ENCODE data around the gene PEX26. TPM values are rescaled to one million over a fixed set of nuclear protein-coding genes. Genes with fewer than 3 reads are reported as not detected.
"Not testable (repeated sequence)": the region's sequence is repeated elsewhere in the genome, so short reads cannot be mapped to it uniquely, and the experiment has no call there.

PEX26 gene
- total RNA-seq, 1 donor from 2014 or later = 44.9 TPM

DNA sequence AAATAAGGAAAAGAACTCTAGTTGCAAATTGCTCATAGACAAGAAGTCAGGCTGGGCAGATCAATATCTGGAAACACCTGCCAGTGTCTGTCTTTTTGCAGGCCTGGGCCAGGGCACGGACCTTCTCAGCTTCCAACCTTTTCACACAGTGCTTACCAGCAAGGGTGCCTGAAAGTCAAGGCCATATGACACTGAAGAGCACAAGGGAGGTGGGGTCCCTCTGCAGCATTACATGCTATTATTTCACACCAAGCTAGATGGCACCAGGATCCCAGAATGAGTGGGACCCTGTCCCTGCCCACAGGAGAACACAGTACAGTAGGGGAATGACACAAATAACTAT, 5.9 kb upstream of the PEX26 start:
- DNase-seq (ENCODE audit: low read depth, low spot score) = no peak
- Mint-ChIP-seq H3K27ac (ENCODE audit: unreplicated experiment) (no peak overlapping the region), H3K36me3 (ENCODE audit: low read depth) (no peaks in the 10 kb centered on the region), H3K4me1 (peaks cover 26% of the 10 kb centered on the region), H3K4me3 (peak overlapping the region; percentile 34), H3K27me3 (ENCODE audit: low read depth) (peaks cover 7% of the 10 kb centered on the region), H3K9me3 (no peaks in the 10 kb centered on the region)
- TF ChIP-seq, protein P1, sequence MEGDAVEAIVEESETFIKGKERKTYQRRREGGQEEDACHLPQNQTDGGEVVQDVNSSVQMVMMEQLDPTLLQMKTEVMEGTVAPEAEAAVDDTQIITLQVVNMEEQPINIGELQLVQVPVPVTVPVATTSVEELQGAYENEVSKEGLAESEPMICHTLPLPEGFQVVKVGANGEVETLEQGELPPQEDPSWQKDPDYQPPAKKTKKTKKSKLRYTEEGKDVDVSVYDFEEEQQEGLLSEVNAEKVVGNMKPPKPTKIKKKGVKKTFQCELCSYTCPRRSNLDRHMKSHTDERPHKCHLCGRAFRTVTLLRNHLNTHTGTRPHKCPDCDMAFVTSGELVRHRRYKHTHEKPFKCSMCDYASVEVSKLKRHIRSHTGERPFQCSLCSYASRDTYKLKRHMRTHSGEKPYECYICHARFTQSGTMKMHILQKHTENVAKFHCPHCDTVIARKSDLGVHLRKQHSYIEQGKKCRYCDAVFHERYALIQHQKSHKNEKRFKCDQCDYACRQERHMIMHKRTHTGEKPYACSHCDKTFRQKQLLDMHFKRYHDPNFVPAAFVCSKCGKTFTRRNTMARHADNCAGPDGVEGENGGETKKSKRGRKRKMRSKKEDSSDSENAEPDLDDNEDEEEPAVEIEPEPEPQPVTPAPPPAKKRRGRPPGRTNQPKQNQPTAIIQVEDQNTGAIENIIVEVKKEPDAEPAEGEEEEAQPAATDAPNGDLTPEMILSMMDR (conservative IDR thresholded peaks at IDR 0.05) = no peak

DNA sequence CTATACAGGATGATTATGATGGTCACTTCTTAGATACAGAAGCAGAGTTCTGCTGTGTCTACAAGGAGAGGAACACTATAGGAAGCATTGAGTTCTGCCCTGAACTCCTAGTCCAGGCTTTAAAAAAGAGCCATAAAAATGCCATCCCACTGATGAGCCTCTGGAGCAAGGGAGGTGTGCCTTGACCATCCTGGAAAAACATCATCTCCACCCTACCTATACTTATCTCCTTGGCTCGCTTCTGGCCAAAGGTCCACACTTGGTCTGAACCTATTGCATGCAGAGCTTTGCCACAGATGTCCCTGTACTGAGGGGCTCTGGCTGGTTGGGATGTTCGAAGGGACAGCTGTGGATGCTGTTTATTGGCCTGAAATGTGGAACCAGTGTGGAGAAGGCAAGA, 4.3 kb upstream of the PEX26 start:
- Mint-ChIP-seq H3K36me3 (ENCODE audit: low read depth) (no peaks in the 10 kb centered on the region), H3K4me3 (no peak overlapping the region), H3K27me3 (ENCODE audit: low read depth) (no peaks in the 10 kb centered on the region), H3K27ac (ENCODE audit: unreplicated experiment) (no peak overlapping the region), H3K9me3 (no peaks in the 10 kb centered on the region), H3K4me1 (peaks cover 22% of the 10 kb centered on the region)
- TF ChIP-seq, protein P1 (conservative IDR thresholded peaks at IDR 0.05) = no peak
- no peak for DNase-seq (ENCODE audit: low read depth, low spot score)

DNA sequence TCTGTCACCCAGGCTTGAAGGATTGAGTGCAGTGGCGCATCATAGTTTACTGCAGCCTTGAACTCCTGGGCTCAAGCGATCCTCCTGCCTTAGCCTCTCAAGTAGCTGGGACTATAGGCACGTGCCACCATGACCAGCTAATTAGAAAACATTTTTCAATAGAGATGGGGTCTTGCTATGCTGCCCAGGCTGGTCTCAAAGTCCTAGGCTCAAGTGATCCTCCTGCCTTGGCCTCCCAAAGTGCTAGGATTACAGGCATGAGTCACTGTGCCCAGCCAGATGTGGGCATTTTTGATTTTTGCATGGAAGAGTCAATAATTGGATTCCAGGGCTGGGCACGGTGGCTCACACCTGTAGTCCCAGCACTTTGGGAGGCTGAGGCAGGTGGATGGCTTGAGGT, 3.9 kb upstream of the PEX26 start:
- H3K36me3 Mint-ChIP-seq (ENCODE audit: low read depth); DNase-seq (ENCODE audit: low read depth, low spot score); H3K27ac Mint-ChIP-seq (ENCODE audit: unreplicated experiment); H3K27me3 Mint-ChIP-seq (ENCODE audit: low read depth); H3K9me3 Mint-ChIP-seq; H3K4me3 Mint-ChIP-seq: not testable (repeated sequence)
- H3K4me1 Mint-ChIP-seq = peaks cover 23% of the 10 kb centered on the region

DNA sequence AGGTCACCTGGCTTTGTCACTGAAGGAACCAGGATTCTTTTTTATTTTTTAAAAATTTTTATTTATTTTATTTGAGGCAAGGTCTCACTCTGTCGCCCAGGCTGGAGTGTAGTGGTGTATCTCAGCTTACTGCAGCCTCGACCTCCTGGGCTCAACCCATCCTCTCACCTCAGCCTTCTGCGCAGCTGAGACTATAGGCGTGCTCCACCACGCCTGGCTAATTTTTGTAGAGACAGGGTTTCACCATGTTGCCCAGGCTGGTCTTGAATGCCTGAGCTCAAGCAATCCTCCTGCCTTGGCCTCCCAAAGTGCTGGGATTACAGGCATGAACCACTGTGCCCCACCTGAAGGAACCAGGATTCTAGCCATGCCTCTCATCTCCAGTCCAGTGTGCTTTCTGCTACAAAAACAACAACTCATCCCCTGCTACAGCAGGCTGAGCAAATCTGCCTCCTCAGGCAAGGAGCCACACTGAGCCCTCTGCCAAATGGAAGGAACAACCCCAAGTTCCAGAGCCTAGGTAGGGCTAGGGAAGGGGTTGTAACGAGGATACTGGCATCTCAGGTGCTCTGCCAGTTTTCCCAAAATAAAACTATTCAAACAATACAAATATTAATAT, 2.6 kb upstream of the PEX26 start:
- H3K9me3 Mint-ChIP-seq = no peaks in the 10 kb centered on the region

DNA sequence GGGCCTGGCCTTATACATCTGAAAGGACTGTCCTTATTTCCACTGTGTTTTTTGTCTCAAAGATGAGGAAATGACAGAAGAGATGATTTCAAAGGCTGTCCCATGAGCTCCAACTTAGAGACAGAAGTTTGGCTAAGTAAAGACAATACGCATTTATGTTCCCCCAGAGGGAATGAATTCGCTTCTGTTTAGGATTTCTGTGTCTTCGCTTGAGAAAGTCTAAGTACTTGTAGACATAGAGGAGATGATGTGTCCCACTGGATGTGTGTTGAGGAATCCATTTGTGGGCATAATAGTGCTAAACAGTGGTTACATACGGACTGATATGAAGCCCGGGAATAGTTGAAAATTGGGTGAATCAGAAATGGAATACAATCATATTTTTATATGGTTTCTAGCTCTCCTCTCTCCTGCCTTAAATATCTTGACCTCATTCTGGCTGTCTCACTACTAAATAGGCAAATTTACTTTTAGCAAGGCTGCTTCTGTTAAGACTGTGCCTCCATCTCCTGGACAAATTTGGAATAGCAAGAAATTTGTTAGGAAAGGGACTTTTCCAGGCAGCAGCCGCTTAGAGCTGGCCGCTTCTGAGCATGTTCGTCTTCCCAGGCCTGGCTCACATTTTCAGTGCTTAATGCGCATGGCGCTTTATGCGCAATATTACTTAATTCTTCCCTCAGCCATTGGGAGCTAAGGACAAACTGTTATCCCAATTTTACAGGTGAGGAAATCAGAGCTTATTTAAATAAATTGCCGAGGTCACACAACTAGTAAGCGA, 1.9 kb upstream of the PEX26 start:
- H3K27ac Mint-ChIP-seq (ENCODE audit: unreplicated experiment) = no peak overlapping the region
- H3K36me3 Mint-ChIP-seq (ENCODE audit: low read depth) = peaks cover 3% of the 10 kb centered on the region

More for the DNA sequence above, 2.6 kb upstream of the PEX26 start:
- Mint-ChIP-seq H3K4me3 (peak overlapping the region; percentile 26), H3K27ac (ENCODE audit: unreplicated experiment) (no peak overlapping the region), H3K27me3 (ENCODE audit: low read depth) (no peaks in the 10 kb centered on the region), H3K4me1 (peaks cover 20% of the 10 kb centered on the region), H3K36me3 (ENCODE audit: low read depth) (no peaks in the 10 kb centered on the region)
- no peak for DNase-seq (ENCODE audit: low read depth, low spot score)
- TF ChIP-seq, protein P1 (conservative IDR thresholded peaks at IDR 0.05) = no peak

More for the DNA sequence above, 1.9 kb upstream of the PEX26 start:
- Mint-ChIP-seq H3K4me1 (peaks cover 17% of the 10 kb centered on the region), H3K27me3 (ENCODE audit: low read depth) (no peaks in the 10 kb centered on the region), H3K9me3 (peaks cover 3% of the 10 kb centered on the region), H3K4me3 (peak overlapping the region; percentile 79)
- DNase-seq (ENCODE audit: low read depth, low spot score) = peak; percentile 65
- TF ChIP-seq, protein P1 (conservative IDR thresholded peaks at IDR 0.05) = peak; percentile 93

Data from neural crest cell (in vitro differentiated cells).